ENCODE results near the gene TUT4.

DNA sequence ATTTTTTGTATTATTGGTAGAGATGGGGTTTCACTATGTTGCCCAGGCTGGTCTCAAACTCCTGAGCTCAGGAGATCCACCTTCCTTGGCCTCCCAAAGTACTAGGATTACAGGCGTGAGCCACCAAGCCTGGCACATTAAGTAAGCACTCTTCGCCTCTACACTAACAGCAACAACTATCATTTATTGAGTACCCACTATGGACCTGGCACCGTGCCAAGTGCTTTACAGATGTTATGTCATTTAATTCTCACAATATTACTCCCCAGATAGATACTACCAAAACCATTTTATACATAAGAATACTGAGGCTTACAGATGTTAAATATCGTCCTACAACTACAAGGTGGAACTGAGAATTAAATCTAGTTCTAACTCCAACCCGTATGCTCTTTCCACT is 50.1 kb downstream of the TUT4 start:
- TF ChIP-seq POLR2A (IDR thresholded peaks at IDR 0.05) (no peak), CTCF (IDR thresholded peaks at IDR 0.05) (no peak)

Measured in ovary (tissue), 3 donors.